Measurements from ENCODE around the gene BLM.
"Not testable (repeated sequence)": the region's sequence is repeated elsewhere in the genome, so short reads cannot be mapped to it uniquely, and the experiment has no call there.

Gene BLM

DNA sequence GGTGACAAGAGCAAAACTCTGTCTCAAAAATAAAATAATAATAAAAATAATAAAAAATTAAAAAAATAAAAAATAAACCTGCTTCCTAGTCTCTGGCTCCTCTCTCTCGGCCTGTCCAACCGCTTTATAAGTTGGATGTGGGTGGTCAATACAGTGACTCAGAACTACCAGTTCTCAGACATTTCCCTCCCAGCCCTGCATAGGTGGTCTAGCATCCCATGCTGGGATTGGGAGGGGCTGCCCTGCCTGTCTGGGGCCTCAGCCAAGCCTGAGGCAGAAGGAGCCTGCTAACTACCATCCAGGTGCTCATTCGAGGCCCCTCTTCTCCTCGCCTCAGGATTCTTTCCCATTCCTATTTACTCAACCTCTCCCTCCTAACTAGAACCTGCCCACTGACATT lies 33.3 kb upstream of the BLM start:
- DNase-seq (ENCODE audit: low read depth): no peak
- no peak overlapping the region for H3K4me3 ChIP-seq (ENCODE audit: low read depth, low read length)
- TF ChIP-seq, protein P1, sequence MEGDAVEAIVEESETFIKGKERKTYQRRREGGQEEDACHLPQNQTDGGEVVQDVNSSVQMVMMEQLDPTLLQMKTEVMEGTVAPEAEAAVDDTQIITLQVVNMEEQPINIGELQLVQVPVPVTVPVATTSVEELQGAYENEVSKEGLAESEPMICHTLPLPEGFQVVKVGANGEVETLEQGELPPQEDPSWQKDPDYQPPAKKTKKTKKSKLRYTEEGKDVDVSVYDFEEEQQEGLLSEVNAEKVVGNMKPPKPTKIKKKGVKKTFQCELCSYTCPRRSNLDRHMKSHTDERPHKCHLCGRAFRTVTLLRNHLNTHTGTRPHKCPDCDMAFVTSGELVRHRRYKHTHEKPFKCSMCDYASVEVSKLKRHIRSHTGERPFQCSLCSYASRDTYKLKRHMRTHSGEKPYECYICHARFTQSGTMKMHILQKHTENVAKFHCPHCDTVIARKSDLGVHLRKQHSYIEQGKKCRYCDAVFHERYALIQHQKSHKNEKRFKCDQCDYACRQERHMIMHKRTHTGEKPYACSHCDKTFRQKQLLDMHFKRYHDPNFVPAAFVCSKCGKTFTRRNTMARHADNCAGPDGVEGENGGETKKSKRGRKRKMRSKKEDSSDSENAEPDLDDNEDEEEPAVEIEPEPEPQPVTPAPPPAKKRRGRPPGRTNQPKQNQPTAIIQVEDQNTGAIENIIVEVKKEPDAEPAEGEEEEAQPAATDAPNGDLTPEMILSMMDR (conservative IDR thresholded peaks at IDR 0.05; ENCODE audit: low read depth, low read length): no peak

DNA sequence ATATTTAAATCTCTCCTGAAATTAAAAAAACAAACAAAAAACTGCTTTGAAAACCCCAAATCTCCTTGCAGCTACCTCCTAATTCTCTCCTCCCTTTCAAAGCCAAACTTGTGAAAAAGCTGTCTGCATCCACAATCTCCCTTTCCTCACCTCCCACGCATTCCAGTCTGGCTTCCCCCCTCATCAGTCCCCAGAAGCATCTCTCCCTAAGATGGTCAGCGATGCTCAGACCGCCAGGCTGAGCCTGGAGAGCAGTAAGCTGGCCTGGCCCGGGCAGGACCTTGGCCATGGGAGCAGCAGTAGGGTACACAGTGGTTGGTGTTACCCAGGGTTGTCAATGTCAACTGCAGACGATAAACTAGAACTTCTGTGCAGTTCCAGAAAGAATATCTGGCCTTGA lies 32.9 kb upstream of the BLM start:
- H3K4me3 ChIP-seq (ENCODE audit: low read depth, low read length): no peak overlapping the region

DNA sequence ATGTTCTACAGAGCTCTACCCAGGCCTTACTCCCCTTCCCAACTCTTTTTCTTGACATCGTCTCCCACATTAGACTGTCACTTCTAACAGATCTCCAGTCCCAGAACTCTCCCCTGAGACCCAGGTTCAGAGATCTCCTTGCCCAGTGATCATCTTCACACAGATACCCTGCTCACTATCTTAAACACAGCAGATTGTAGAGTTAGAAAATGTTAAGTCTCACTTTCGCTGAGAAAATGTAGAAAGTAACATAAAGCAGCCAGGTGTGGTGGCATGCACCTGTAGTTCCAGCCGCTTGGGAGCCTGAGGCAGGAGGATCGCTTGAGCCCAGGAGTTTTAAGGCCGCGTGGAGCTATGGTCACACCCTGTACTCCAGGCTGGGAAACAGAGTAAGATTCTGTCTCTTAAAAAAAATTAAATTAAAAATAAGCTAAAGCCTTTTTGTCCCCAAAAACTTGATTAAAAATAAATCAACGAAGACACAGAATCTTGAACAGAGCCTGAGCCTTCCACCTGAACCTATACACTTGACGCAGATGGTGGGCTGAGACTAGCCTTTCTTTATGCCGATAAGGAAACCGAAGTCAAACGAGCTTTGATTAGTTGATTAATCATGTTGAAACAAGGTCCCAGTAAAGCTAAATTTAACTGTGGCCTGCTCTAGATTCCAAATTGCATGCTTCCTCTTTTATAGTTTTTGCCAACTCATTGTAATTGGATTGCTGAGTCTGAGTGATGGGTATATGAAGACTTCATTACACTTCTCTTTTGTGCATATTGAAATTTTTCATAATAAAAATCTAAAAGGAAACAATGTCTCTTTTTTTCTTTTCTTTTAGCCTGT lies 31.3 kb upstream of the BLM start:
- H3K4me3 ChIP-seq (ENCODE audit: low read depth, low read length): no peak overlapping the region
- no peak for DNase-seq (ENCODE audit: low read depth)
- TF ChIP-seq, protein P1 (conservative IDR thresholded peaks at IDR 0.05; ENCODE audit: low read depth, low read length): no peak

More for the DNA sequence above, 32.9 kb upstream of the BLM start:
- no peak for DNase-seq (ENCODE audit: low read depth)
- TF ChIP-seq, protein P1 (conservative IDR thresholded peaks at IDR 0.05; ENCODE audit: low read depth, low read length): no peak

DNA sequence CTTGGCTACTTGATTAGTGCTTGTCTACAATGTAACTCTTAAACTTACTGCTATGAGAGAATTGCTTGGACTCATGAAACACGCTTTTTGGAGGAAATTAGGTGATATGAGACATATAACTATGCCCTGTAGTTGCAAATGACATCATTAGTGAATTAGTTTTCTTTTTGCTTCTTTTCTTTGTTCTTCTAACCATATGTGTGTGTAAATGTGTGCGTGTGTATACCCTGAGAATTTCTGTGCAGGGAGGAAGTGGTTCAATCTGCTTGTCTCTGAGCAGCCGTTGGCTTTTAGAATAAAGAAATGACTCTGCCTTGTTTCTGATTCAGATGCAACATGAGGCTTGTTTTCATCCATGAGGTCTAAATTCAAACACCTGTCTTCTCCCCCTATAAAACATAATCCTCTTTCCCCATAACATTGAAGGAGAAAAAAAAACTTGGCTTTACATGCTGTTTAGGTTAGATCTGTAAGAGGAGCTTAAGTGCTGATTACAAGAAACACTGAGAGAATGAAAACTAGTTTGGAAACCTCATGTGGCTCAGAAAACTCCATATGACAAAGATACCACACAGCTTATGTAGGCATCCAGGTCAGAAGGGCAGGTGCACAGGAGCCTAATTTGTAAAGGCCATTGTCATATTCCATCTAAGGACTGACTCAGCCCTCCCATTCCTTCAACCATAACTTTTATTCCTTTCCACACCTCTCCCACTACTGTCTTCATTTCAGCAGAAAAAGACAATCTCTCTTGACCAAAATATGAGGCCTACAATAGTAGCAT lies 30.5 kb upstream of the BLM start:
- no peak overlapping the region for H3K4me3 ChIP-seq (ENCODE audit: low read depth, low read length)
- TF ChIP-seq, protein P1 (conservative IDR thresholded peaks at IDR 0.05; ENCODE audit: low read depth, low read length): no peak
- no peak for DNase-seq (ENCODE audit: low read depth)

DNA sequence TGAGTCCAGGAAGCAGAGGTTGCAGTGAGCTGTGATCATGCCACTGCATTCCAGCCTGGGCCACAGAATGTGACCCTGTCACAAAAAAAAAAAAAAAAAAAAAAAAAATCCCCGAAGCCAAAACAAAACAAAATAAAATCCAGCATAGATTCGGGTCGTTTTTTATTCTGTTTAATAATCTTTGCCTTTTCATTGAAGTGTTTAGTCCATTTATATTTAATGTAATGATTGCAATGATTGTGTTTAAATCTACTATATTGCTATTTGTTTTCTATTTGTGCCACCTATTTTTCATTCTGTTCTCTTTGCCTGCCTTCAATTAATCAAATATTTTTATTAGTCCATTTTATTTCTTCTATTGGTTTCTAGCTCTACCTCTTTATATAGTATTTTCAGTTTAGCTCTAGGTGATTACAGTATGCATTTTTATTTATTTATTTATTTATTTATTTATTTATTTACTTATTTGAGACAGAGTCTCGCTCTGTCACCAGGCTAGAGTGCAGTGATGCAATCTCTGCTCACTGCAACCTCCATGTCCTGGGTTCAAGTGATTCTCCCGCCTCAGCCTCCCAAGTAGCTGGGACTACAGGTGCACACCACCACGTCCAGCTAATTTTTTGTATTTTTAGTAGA lies 27.7 kb upstream of the BLM start:
- DNase-seq (ENCODE audit: low read depth); H3K4me3 ChIP-seq (ENCODE audit: low read depth, low read length): not testable (repeated sequence)

DNA sequence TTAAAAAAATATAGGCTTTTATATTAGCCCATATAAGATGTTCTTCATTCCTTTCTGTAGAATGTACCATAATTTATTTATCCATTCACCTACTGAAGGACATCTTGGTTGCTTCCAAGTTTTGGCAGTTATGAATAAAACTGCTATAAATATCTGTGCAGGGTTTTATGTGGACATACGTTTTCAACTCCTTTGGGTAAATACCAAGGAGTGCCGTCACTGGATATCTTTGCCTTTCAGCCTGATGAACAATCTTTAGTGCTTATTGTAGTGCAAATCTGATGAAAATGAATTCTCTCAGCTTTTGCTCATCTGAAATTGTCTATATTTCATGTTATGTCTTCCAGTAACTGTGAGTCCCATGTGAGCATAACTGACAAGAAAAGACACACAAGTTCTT lies 26.6 kb upstream of the BLM start:
- DNase-seq (ENCODE audit: low read depth): no peak
- no peak overlapping the region for H3K4me3 ChIP-seq (ENCODE audit: low read depth, low read length)
- TF ChIP-seq, protein P1 (conservative IDR thresholded peaks at IDR 0.05; ENCODE audit: low read depth, low read length): no peak

DNA sequence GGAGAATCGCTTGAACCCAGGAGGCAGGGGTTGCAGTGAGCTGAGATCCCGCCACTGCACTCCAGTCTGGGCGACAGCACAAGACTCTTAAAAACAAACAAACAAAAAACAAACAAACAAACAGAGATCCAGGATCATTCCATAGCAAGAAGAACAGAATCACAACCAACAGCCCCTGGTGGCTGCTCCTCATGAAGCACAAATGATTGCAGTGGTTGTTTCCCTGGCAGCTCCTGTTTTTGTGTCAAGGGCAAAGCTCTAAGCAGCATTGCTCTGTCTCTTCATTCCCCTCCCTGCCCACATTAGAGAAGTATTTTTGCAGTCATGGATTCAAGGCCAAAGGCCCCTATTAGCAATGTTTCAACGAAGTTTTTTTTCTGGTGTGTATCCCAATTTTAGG lies 25.8 kb upstream of the BLM start:
- H3K4me3 ChIP-seq (ENCODE audit: low read depth, low read length): no peak overlapping the region
- DNase-seq (ENCODE audit: low read depth): peak; percentile 7
- TF ChIP-seq, protein P1 (conservative IDR thresholded peaks at IDR 0.05; ENCODE audit: low read depth, low read length): peak; percentile 37

Data from choroid plexus epithelial cell (primary cell).